GM21528 (cell line): ENCODE measurements around the gene DVL2.

Experiments used
- ATAC-seq: cut with Tn5 transposase; IDR thresholded peaks from one replicate; pipeline ENCODE4 v1.9.1; 2021; ENCODE audit warnings: mild to moderate bottlenecking, moderate library complexity; ENCODE audit not compliant: unreplicated experiment, low FRiP score

Gene DVL2

GRCh38 chr17:7221278-7222092 lies 12.8 kb downstream of the DVL2 start:
- no peak for ATAC-seq

DNA sequence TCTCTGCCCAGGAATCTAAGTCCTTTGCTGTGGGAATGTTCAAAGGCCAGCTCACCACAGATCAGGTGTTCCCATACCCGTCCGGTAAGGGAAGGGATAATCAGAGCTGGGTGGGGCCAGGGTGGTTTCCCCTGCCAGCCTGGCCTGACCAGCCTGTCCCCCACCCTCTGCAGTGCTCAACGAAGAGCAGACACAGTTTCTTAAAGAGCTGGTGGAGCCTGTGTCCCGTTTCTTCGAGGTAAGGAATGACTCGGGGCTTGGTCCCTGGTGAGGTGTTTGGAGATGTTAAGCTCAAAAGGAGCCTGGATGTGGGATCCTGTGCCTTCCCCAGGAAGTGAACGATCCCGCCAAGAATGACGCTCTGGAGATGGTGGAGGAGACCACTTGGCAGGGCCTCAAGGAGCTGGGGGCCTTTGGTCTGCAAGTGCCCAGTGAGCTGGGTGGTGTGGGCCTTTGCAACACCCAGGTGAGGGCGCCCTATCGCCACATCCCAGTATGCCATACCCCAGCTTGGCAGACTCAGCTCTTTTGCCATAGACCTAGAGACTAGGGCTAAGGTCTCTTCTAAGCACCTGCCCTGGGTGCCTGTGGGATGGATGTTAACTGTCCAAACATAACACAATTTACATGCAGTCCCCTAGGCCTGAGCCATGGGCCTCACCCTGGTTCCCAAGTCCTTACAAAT lies 13.6 kb downstream of the DVL2 start:
- ATAC-seq = no peak

- ATAC-seq = peak; percentile 61
These were observed 14.3 kb downstream of the DVL2 start, which contains the start of the genes ACADVL and DLG4 for GRCh38 chr17:7219812-7220592. Gene ACADVL (plus strand): TSS chr17:7219938. CDS start chr17:7219985, 47 bp downstream. Gene DLG4 (minus strand): TSS chr17:7219836.

DNA sequence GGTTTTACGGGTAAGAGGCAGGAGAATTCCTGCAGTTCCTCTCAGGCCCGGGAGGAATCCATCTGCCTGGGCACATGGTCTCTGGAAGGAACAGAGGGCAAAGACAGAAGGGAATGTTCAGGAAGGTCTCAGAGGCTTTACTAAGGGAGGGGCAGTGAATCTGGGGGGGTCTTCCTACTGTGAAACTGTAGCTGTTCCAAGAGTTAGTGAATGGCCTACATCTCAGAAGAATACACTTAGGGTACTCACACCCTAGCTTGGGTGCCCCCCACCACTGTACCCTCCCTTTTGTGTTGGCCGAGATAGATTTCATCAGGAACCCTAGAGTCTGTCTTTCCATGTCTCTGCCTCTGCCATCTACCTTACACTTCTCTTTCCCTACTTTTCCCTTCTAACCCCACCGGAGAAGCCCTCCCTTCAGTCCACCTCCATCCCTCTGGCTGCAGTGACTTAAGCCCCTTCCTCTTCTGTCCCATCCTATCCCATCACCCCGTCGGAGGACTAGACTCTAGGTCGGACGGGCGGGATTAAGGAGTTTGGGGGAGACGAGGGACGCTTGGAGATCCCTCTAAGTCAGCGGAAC lies 15.0 kb downstream of the DVL2 start:
- ATAC-seq = no peak

GRCh38 chr17:7218758-7219157 lies 15.6 kb downstream of the DVL2 start:
- no peak for ATAC-seq

DNA sequence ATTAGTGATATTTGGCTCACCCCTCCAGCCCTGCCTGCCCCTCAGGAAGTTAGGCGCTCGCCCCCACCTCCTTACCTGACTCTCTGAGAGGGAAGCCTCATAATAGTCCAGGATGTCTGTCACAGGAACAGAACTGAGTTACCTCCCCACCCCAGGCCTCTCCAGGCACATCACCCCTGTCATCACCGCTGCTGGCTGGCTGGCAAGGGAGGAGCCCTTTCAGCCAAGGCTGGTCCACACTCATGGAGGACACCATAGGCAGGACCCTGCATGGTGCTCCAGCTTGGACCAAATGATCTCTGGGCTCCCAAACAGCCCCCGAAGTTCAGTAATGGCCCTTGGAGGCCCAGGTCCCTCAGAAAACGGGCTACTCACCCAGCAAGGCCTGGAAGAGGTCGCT lies 16.2 kb downstream of the DVL2 start:
- no peak for ATAC-seq

- no peak for ATAC-seq
These were observed 17.0 kb downstream of the DVL2 start for GRCh38 chr17:7217113-7217987.

DNA sequence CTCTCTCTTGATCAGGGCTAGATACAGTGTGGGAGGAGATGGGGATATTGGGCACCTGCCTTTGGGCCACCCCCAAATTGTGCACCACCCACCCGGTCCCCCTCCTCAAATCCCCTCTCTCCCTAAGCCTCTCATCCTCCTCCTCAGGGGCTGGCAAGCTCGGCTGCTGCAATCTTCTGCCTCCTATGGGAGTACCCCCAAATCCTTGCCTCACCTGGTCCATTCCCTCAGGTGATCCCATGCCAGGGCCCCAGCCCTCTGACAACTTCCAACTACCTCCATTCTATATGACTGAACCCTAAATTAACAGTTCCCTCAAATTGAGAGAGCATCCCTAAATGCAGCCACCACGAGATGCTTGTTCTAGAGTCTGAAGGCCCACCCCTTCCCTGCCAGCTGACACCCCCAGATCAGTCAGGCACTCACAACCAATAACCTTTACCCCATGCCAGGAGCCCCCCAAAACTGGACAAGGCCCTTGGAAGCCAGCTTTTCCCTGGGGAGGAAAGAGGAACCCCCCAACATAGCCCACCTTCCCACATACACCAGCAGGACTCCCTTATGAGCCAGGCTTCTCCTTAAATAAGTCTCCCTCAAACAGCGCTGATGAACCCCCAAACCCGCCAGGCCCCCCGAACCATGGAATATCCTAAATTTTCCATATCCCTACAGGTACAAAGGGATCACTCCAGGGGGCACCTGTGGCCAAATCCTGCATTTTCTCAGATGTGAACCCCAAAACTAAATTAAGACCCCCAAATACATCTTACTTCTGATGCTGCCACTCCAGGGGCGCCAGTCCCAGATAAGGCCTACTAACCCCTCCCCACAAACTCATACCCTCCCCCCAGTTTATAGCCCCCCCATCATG lies 17.8 kb downstream of the DVL2 start:
- no peak for ATAC-seq

- no peak for ATAC-seq
These were observed 18.6 kb downstream of the DVL2 start for GRCh38 chr17:7215652-7216180.

DNA sequence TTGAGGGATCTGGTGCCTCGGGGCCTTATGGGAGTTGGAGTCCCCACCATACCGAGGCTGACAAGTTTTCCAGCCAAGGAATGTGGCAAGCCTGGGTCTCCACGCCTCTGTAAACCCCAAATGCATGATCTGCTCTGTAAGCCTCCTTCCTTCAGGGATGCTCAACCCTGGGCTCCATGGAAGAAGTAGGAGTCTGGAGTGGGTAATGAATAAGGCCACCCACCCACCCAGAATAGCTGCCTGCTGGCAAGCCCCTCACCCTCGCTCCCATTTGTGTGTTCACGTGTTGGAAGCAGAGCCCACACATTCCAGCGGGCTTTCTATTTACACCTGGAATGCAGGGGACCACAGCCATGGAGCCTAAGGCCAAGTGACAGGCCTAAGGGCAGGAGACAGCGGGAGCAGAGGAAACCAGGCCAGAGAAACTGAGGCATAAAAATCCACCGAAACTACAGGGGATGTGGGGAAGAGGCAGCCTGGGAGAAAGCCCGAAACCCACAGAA lies 19.1 kb downstream of the DVL2 start:
- no peak for ATAC-seq

DNA sequence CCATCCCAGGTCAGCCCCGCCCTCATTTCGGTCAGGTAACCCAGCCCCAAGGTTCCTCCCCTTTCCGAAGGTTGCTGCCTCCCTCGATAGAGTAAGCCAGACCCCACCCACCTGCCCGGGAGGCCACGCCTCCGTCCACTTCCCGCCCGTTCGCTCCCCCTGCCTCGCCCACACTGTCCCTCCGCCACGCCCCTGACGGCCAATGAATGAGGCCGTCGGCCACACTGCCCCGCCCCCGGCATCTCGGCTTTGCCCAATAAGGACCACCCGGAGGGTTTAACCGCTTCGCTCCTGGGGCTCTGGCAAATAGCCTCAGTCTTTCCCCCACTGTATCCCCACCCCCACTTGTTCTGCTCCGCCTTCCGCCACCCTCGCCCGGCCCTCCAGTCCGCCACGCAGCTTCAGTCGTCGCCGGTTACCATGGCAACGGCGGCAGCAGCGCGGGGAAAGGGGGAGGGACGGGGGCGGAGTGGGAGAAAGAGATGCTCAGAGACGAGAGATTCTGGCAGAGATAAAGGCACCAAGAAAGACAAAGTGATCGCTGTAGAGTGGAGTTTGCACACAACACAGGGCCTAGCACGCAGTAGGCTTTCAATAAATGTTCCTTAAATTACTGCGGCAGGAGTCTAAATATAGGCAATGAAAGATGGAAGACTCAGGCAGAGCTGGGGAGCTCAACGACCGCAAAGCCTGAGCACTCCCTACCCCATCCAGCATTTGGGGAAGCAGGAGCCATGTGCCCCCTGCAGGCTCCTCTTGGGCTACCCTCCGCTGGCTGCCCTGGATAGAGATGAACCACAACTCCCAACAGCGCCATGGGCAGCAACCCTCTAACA lies 19.8 kb downstream of the DVL2 start:
- ATAC-seq = peak; percentile 71

GRCh38 chr17:7213895-7214299 lies 20.4 kb downstream of the DVL2 start:
- ATAC-seq = no peak

DNA sequence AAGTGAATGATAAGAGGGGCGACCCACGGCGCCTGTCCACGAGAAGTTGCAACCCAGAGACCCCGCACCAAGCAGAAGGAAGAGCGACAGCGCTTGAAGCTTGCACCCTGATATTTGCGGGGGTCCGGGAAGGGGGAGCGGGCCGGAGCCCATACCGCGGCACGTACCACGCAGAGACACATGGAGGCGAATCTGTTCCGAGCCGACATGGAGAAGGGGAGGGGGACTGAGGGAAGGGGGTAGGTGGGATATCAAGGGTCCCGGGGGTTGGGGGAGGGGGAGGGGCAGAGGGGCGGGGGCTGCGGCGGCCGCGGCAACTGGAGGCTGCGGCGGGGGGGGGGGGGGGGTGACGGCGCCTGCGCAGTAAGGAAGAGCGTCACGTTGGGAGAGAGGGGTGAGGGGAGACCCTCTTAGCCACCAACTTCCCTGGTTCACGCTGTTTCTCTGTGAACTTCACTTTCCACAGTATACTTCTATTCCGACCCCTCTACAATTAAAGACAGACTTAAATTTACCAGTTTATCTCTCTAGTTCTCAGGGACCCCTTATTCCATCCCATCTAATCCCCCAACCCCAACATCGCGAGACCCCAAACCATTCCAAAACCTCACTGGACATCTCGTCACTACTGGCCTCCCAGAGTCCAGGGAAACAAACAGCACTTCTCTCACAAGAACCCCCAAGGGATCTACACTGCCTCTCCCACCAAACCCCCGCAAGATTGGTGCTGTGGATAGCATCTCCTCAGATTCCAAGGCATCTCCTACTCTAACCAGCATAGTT lies 22.6 kb downstream of the DVL2 start:
- ATAC-seq = no peak

GRCh38 chr17:7208754-7209460 lies 25.4 kb downstream of the DVL2 start:
- no peak for ATAC-seq

DNA sequence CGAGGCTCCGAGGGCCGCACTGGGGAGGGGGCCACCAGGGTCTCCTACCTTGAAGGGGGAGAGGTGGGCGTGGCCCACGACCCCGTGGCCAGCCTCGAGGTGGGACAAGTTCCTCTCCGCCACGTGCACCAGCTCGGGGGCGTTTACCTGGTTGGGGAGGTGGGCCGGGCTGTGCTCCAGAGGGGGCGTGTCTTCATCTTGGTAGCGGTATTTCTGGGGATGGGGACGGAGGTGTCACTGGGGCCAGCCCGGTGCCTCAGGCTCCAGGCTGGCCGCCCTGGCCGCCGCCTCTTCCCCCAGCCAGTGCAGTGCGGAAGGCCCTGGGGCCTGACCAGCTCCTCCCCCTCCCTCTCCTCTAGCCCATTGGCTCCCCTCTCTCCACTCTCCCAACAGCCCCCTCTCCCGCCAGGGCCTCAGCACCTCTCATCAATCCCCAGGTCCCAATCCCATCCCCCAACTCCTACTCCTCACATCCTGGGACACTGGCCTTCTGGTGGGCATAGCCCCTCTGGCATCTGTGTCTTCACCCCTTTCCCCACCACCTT lies 26.2 kb downstream of the DVL2 start:
- no peak for ATAC-seq
